ENCODE data around the gene MACROD2.
"Not testable (repeated sequence)": the region's sequence is repeated elsewhere in the genome, so short reads cannot be mapped to it uniquely, and the experiment has no call there.

DNA sequence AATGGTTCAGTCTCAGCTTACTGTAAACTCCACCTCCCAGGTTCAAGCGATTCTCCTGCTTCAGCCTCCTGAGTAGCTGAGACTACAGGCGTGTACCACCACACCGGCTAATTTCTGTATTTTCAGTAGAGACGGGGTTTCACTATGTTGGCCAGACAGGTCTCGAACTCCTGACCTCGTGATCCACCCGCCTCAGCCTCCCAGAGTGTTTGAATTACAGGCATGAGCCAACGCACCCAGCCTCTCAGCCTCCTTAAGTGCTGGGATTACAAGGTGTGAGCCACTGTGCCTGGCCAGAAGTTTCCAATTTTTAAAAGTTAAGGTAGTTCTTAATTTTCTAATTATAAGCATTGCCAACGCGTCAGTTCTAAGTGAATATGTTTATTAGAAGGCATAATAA, 1202.7 kb downstream of the MACROD2 start:
- TF ChIP-seq, protein P1, sequence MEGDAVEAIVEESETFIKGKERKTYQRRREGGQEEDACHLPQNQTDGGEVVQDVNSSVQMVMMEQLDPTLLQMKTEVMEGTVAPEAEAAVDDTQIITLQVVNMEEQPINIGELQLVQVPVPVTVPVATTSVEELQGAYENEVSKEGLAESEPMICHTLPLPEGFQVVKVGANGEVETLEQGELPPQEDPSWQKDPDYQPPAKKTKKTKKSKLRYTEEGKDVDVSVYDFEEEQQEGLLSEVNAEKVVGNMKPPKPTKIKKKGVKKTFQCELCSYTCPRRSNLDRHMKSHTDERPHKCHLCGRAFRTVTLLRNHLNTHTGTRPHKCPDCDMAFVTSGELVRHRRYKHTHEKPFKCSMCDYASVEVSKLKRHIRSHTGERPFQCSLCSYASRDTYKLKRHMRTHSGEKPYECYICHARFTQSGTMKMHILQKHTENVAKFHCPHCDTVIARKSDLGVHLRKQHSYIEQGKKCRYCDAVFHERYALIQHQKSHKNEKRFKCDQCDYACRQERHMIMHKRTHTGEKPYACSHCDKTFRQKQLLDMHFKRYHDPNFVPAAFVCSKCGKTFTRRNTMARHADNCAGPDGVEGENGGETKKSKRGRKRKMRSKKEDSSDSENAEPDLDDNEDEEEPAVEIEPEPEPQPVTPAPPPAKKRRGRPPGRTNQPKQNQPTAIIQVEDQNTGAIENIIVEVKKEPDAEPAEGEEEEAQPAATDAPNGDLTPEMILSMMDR (IDR thresholded peaks at IDR 0.05), result not testable (repeated sequence)
- not testable (repeated sequence) for TF ChIP-seq POLR2A (IDR thresholded peaks at IDR 0.05)

Data from body of pancreas (tissue), 4 donors.